ENCODE results near the gene CMIP. TPM values are rescaled to one million over a fixed set of nuclear protein-coding genes. Genes with fewer than 3 reads are reported as not detected.

CMIP gene
- total RNA-seq, 4 donors from 2014 or later: 40.0 to 69.6 (median 47.0) TPM

DNA sequence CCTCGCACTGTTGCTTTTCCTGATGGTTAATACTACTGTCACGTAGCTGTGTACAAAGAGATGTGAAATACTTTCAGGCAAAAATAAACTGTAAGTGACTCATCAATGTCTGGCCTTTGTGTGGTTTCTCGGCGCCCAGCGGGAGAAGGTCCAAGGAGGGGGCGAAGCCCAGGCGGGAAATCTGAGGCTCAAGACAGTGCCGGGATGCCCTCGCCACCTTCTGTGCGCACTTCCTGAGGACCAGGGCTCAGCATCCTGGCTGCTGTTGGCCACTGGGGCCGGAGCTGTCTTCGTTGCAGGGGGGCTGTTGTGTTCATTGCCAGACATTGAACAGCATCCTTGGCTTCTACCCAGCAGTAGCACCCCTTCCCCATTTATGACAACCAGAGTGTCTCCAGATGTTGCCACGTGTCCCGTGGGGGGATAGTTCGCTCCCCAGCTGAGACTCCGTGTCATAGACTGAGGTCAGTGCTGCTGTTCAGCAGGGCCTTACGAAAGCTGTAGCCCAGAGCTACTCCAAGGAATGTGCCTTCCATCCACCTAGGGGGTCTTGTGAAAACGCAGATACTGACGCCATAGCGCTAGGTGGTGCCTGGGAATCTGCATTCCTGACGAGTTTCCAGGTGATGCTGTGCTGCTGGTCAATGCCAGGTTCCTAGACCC lies 267.2 kb downstream of the CMIP start:
- Histone ChIP-seq H3K4me1 (peaks cover 10 to 47% (median 30%) of the 10 kb centered on the region in 4 donors), H3K4me3 (no peak overlapping the region), H3K27ac (peak overlapping the region; percentile 11 to 66 (median 46)), H3K9me3 (no peaks in the 10 kb centered on the region), H3K36me3 (peaks cover 0 to 12% (median 3%) of the 10 kb centered on the region in 4 donors), H3K27me3 (no peaks in the 10 kb centered on the region)
- in situ Hi-C loops (cut with MboI; ENCODE audit: low pct_ligation_motif_present in 1 of 4, low pct_unique_long_range_greater_than_20kb in 1 of 4, low sequenced_read_pairs in 3 of 4): no loop called here
- TF ChIP-seq POLR2A (IDR thresholded peaks at IDR 0.05): no peak
- TF ChIP-seq, protein P1, sequence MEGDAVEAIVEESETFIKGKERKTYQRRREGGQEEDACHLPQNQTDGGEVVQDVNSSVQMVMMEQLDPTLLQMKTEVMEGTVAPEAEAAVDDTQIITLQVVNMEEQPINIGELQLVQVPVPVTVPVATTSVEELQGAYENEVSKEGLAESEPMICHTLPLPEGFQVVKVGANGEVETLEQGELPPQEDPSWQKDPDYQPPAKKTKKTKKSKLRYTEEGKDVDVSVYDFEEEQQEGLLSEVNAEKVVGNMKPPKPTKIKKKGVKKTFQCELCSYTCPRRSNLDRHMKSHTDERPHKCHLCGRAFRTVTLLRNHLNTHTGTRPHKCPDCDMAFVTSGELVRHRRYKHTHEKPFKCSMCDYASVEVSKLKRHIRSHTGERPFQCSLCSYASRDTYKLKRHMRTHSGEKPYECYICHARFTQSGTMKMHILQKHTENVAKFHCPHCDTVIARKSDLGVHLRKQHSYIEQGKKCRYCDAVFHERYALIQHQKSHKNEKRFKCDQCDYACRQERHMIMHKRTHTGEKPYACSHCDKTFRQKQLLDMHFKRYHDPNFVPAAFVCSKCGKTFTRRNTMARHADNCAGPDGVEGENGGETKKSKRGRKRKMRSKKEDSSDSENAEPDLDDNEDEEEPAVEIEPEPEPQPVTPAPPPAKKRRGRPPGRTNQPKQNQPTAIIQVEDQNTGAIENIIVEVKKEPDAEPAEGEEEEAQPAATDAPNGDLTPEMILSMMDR (IDR thresholded peaks at IDR 0.05): no peak
- TF ChIP-seq EP300 (IDR thresholded peaks at IDR 0.05; ENCODE audit: low read depth): peak; percentile 91
- TF ChIP-seq POLR2AphosphoS5 (IDR thresholded peaks at IDR 0.05): peak; percentile 63 to 77 (median 66)
- intact Hi-C loops (cut with DNase I; ENCODE audit: low total_unique reads): no loop called here
- 29 to 60% methylated on average over 2 to 21 of the region's 21 CpGs for WGBS, 2 donors (ENCODE audit: low coverage in 1 of 2)
- peak; percentile 41 for DNase-seq

DNA sequence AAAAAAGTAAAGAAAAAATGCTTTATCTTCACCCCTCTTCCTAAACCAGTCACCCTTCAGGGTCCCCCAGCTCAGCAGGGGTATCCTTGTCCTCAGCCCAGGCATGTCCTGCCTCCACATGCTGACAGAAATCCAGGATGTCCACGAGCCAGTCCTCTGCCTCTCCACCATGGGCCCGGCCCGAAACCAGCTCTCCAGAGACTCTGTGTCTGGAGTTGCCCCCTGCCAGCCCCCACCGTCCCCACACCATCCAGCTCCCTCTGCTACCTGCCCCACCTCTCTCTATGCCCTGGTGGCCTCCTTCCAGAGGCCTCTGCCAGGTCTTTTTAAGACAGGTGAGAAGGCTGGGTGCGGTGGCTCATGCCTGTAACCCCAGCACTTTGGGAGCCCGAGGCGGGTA lies 268.1 kb downstream of the CMIP start:
- in situ Hi-C loops (cut with MboI; ENCODE audit: low pct_ligation_motif_present in 1 of 4, low pct_unique_long_range_greater_than_20kb in 1 of 4, low sequenced_read_pairs in 3 of 4) (no loop called here), intact Hi-C loops (cut with DNase I; ENCODE audit: low total_unique reads) (no loop called here)
- H3K9me3 ChIP-seq: no peaks in the 10 kb centered on the region
- TF ChIP-seq, protein P1 (IDR thresholded peaks at IDR 0.05): no peak
- no peak for TF ChIP-seq POLR2A (IDR thresholded peaks at IDR 0.05)
- TF ChIP-seq POLR2AphosphoS5 (IDR thresholded peaks at IDR 0.05): no peak
- no peak for TF ChIP-seq EP300 (IDR thresholded peaks at IDR 0.05; ENCODE audit: low read depth)
- DNase-seq: no peak
- H3K4me1 ChIP-seq: peaks cover 7 to 43% (median 21%) of the 10 kb centered on the region in 4 donors
- peaks cover 0 to 12% (median 1%) of the 10 kb centered on the region in 4 donors for H3K36me3 ChIP-seq
- H3K4me3 ChIP-seq: no peak overlapping the region
- peak overlapping the region in 1 of 4 donors; percentile 11 for H3K27ac ChIP-seq
- WGBS, 2 donors (ENCODE audit: low coverage in 1 of 2): 71 to 90% methylated on average over 4 to 7 of the region's 7 CpGs
- H3K27me3 ChIP-seq: no peaks in the 10 kb centered on the region

DNA sequence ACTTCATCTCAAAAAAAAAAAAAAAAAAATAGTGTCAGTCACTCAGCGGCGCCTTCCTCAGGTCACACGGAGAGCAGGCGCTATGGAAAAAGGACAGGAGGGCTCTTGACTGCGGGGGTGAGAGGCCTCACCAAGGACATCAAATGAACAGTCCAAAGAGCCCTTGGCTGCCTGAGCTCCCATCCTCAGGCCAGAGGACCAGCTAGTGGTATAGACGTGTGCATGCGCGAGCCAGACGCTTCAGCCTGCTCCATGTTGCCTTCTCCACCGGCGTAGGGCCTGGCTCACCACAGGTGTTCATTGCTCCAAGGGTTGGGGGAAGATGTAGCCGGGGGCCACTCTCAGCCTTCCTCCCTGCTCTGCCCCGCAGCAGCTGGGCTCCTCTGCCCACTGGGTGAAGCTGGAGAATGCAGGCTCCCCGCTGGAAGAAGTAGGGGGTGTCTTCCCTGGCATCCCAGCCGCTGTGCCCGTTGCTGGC lies 268.7 kb downstream of the CMIP start:
- DNase-seq: no peak
- H3K4me1 ChIP-seq: peaks cover under 1 to 38% (median 14%) of the 10 kb centered on the region in 4 donors
- H3K36me3 ChIP-seq: peaks cover 0 to 12% (median 1%) of the 10 kb centered on the region in 4 donors
- H3K27me3 ChIP-seq: no peaks in the 10 kb centered on the region
- intact Hi-C loops (cut with DNase I; ENCODE audit: low total_unique reads): no loop called here
- no peak overlapping the region for H3K27ac ChIP-seq
- 83 to 84% methylated on average over 4 to 16 of the region's 16 CpGs for WGBS, 2 donors (ENCODE audit: low coverage in 1 of 2)
- H3K4me3 ChIP-seq: no peak overlapping the region
- no peak for TF ChIP-seq EP300 (IDR thresholded peaks at IDR 0.05; ENCODE audit: low read depth)
- no peak for TF ChIP-seq POLR2AphosphoS5 (IDR thresholded peaks at IDR 0.05)
- TF ChIP-seq POLR2A (IDR thresholded peaks at IDR 0.05): no peak
- TF ChIP-seq, protein P1 (IDR thresholded peaks at IDR 0.05): no peak
- in situ Hi-C loops (cut with MboI; ENCODE audit: low pct_ligation_motif_present in 1 of 4, low pct_unique_long_range_greater_than_20kb in 1 of 4, low sequenced_read_pairs in 3 of 4): no loop called here
- no peaks in the 10 kb centered on the region for H3K9me3 ChIP-seq

DNA sequence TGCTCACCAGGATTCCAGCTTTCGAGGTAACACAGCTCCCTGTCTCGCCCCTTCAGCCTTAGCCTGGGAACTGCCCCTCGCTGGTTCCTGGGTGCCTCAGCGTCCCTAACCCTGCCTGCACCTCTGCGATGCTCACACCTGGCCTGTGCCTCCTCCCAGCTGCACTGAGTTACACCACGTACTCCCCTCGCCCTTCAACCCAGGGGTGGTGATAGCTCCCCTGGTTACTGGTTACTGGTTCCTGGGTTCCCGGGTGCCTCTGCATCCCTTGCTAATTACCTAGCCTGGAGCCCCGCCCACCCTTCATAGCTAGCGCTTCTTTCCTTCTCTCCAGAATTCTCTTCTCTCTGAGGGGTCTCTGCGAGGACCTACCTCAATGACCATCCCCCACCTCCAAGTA lies 269.2 kb downstream of the CMIP start:
- WGBS, 2 donors (ENCODE audit: low coverage in 1 of 2): 86% methylated on average over 11 of the region's 11 CpGs; no CpG with 5 or more reads in 1 of the 2 donors
- Histone ChIP-seq H3K27me3 (no peaks in the 10 kb centered on the region), H3K27ac (no peak overlapping the region), H3K4me3 (no peak overlapping the region), H3K36me3 (peaks cover 0 to 12% (median 1%) of the 10 kb centered on the region in 4 donors), H3K9me3 (no peaks in the 10 kb centered on the region), H3K4me1 (peaks cover 0 to 38% (median 13%) of the 10 kb centered on the region in 4 donors)
- TF ChIP-seq, protein P1 (IDR thresholded peaks at IDR 0.05): no peak
- TF ChIP-seq POLR2A (IDR thresholded peaks at IDR 0.05): no peak
- no peak for TF ChIP-seq POLR2AphosphoS5 (IDR thresholded peaks at IDR 0.05)
- TF ChIP-seq EP300 (IDR thresholded peaks at IDR 0.05; ENCODE audit: low read depth): no peak
- no peak for DNase-seq
- intact Hi-C loops (cut with DNase I; ENCODE audit: low total_unique reads): no loop called here
- in situ Hi-C loops (cut with MboI; ENCODE audit: low pct_ligation_motif_present in 1 of 4, low pct_unique_long_range_greater_than_20kb in 1 of 4, low sequenced_read_pairs in 3 of 4): no loop called here

All from transverse colon (tissue), 4 donors.